Tibial nerve (tissue), 4 donors: ENCODE data around the gene PIGBOS1.

ENCODE experiments used
- CTCF ChIP-seq, 5 experiments: fragments of 200-600 bp in 3 of 5; fragments of 450-650 bp in 2 of 5; sonication (generic) in 3 of 5; IDR thresholded peaks; one replicate each; pipeline ENCODE4 v1.5.1; 2016 to 2019; ENCODE audit warnings: antibody characterized with exemption in 5 of 5, mild to moderate bottlenecking in 3 of 5, moderate library complexity in 2 of 5
- EP300 ChIP-seq, 2 donors: sonication (generic); formaldehyde crosslinking; IDR thresholded peaks; one replicate each; pipeline ENCODE4 v1.6.1; 2017; ENCODE audit warnings: antibody characterized with exemption in 2 of 2, mild to moderate bottlenecking in 1 of 2
- POLR2A ChIP-seq, 2 donors: fragments of 450-650 bp; IDR thresholded peaks; one replicate each; pipeline ENCODE4 v1.6.1; 2017; ENCODE audit warnings: antibody characterized with exemption in 2 of 2, mild to moderate bottlenecking in 2 of 2, moderate library complexity in 2 of 2

DNA sequence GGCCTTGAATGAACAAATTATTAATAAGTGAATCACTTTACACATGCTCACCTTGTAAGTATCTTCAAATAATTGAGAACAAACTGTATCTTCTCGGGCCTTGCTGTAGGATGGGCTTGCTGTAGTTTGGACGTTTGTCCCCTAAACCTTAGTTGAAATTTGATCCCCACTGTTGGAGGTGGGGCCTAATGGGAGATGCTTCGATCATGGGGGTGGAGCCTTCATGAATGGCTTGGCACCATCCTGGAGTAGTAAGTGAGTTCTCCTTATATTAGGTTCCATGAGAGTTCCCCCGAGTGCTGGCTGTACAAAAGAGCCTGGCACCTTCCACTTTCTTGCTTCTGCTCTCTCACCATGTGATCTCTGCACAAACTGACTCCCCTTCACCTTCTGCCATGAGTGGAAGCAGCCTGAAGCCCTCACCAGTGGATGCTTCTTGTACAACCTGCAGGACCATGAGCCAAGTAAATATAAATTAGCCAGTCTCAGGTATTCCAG is 29.4 kb upstream of the PIGBOS1 start:
- TF ChIP-seq POLR2A (IDR thresholded peaks at IDR 0.05) (no peak), CTCF (IDR thresholded peaks at IDR 0.05) (no peak), EP300 (IDR thresholded peaks at IDR 0.05) (no peak)
